Stimulated activated CD4-positive, alpha-beta T cell treated with anti-CD3 and anti-CD28 coated beads, Interleukin-2, amount 100 ng/mL, for 4 hours (primary cell): ENCODE results near the gene PSME3.

Experiments used
- DNase-seq: peaks from one replicate; pipeline ENCODE4 v3.0.0-alpha.2; 2020; ENCODE audit warnings: low read depth

Gene PSME3

DNA sequence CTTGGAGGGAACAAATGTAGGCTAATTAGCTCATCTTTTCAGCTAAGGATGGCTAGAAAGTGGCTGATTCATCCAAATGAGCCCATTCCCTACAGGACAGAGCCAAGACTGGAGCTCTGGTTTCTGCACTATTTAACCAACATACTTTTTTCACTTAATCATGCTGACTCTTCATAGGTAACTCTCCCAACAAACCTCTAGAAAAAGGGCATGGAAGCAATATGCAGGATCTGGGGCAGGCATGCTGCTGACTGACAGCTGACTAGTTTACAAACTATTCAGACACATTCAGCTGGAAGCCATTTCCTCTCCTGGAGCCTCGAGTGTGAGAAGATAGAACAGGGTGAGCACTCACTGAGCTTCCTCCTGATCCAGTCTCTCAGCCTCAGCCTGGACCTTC is 15.3 kb upstream of the PSME3 start:
- DNase-seq, result no peak

DNA sequence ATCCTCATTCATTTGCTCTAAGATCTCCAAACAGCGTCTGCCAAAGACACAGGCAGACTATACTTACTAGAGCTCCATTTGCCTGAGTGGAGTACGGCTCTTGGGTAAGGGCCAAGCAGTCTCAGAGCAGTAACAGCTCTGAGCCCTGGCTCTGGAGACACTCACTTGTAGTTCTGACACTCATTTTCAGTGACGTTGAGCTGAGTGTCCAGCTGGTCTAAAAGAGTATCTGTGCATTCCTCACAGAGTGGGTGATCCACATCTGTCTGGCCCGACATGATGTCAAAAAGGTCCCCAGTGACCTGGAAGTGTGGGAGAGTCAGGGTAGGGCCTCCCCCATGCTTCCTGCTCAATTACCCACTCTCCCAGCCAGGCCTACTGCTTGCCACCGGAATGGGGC is 14.8 kb upstream of the PSME3 start:
- no peak for DNase-seq

DNA sequence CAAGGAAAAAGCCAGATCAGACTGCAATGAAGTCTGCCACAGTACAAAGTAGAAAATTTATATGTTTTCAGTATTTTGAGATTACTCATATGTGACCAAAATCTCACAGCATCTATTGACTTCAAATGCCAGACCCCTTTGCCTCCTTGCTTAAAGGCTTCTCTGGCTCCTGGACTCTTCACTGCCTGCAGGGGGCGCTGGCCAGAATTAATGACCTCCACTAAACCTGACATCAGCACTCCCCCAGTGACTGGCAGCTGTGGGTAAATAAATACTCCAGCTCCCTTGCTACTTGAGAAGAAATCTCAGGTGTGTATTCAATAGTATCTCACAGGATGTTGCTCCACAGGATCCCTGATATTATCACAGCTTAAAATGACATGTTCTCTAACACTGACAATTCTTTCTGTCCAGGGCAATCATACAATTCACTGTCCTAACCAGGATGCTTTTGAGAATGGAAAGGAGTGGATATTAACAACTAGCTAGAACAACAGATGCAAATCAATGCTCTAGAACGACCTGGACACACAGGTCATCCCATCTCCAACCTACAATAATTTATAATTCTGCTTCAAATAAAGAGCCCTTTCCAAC is 13.2 kb upstream of the PSME3 start:
- DNase-seq, result peak; percentile 42

DNA sequence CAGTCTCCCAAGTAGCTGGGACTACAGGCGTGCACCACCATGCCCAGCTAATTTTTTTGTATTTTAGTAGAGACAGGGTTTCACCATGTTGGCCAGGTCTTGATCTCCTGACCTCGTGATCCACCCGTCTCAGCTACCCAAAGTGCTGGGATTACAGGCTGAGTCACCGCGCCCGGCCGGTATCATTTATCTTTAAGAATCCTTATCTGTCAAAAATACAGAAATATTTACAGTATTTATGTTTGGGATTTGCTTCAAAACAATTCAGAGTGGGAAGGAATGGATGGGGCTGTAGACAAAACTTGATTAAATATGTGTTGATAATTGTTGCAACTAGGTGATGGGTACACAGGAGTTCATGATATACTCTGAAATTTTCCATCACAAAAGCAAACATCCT is 12.0 kb upstream of the PSME3 start:
- DNase-seq, result no peak

DNA sequence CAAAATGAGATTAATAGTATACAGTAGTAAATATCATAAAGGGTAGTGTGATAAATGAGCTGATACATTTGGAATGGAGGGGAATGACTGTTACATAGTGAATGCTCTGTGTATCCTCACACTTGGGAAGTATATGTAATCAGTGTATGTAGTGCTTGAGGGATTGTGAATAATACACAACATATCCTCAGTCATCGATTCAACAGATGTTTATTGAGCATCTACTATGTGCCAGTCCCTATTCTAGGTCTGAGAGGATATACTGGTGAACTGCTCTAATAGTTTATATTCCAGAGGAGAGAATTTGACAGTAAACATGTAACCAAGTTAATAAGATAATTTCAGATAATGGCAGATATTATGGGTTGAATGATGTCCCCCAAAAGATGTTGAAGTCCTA is 5.7 kb upstream of the PSME3 start:
- DNase-seq, result no peak

DNA sequence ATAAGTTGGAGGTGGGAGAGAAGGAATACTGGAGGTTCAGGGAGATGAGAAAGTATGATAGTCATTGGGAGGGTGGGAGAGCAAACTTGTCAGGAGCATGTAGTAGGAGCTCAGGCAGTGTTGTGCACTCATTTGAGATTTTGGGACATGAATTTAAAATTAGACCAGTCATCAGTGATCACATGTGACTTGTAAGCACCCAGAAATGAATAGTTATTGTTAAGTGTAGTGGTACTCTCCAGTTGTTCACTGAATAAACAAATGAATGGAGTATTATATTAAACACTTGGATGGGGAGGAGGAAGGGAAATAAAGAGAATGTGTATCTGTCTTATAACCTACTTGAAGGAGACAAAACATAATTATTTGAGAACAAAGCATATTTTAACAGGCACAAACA is 2.2 kb upstream of the PSME3 start:
- DNase-seq, result no peak

DNA sequence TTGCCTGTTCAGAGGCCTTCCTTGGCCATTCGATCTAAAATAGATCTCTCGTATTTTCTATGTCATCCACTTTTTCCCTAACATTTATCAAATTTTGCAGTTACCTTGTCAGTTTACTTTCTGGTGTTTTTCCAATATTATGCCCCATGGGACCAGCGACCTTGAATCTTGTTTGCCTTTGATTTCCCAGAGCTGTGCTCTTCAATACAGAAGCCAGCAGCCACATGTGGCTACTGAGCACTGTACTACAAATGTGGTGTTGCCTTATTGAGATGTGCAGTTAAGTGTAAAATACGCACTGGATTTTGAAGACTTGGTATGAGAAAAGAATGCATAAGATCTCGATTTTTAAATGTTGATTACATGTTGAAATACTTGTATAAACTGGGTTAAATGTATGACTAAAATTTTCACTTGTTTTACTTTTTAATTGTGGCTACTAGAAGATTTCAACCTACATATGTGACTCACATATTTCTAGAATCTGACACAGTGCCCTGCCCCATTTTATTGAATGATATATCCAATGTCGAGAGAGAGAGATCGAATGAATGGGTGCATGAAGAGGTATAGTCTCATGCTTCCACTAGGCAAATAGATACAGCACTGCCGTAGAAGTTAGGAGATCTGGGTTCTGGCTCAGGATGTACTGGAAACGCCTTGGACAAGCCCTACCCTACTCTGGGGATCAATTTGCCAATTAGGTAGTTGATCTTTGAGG is 824 bp upstream of the PSME3 start:
- DNase-seq, result no peak

DNA sequence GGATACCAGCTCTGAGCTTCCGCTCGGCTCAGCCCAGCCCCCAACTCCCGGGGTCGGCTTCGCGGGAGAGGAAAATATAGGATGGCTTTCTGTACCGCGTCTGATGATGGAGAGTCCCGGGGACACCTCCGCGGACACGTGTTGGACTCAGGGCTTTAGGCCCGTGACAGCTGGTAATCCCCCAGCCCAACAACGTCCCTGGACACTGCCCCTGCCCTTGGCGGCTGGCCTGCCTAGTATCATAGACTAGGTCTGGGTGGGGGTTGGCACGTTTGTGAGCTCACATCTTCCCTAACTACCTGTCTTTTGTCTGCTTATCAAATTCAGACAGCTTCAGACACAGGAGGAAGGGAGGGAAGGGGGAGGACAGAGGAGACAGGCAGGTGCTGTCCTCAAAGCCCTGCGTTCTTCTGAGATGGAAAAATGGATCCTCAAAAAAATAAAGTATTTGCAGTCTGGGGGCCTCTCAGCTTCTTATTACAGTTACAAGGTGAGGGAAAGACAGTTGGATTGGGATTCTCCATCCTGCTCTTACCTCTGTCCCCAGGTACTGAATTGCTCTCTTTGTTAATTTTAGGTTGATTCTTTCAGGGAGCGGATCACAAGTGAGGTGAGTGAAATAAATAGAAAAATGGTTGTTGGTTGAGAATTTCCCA is 698 bp downstream of the PSME3 start:
- DNase-seq, result no peak

DNA sequence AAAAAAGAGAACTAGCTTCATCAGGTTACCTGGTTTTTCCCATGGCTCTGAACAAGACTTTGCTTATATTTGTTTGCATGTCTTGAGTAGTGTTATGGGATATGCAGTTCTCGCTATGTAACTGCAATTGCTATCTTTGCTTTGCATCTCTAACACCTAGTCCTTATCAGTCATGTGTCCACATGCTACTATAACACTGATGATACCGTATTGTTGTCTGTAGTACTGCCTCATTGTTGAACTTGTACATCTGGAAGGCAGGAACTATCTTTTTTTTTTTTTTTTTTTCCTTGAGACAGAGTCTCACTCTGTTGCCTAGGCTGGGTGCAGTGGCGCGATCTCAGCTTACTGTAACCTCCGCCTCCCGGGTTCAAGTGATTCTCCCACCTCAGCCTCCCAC is 2.5 kb downstream of the PSME3 start:
- no peak for DNase-seq

DNA sequence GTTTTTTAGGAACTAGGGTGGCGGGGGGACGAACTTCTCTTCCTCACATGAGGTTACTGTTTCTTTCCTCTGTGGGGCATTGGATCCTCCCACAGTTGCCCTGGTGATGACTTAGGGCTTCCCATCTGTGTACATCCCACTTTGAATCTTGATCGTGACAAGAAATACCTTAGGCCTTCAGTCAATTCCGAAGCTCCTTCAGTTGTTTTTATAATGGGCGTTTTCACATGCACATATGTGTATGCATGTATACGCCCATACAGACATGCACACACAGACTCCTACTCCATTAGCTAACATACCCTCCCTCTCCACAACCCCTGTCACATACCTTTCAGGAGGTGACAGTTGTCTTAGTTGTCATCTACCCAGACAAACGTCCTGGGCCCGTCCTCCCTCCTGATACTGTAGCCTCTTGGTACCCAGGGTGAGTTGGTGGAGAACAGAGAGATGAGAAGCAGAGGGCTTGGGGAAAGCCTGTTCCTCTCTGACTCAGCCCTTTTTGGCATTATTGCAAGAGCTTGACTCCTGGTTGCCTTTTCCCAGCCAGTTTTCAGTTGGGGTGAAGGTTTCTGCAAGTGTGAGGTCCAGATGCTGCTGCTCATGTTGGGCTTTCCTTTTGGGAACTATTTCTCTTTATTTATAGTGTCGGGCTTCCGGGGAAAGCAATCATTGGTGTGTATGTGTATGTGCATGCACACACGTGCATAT is 8.9 kb downstream of the PSME3 start:
- DNase-seq, result no peak

DNA sequence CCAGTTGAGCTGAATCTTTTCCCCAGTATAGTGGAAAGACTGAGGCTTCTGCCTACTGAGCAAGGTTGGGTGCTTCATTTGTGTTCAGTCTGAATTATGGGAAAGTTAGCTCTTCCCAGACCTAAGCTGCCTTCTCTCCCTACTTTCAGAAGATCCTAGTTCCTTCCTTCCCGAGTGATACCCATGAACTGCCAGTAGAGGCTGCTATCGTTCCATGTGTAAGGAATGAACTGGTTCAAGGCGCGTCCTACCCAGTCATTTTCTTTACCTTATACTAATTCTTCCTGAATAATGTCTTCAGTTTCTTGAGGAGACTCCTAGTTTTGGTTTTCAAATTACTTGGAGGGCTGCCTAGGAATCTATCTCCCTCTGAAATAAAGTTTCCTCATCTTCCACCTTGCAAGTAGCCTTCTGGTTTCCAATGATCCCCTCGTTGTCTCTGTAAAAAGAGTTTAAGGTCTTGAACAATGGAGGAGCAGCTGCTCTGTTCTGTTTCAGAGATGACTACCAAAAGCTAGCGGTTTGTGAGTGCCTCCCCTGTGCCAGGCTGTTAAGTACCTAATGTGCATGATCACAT is 10.2 kb downstream of the PSME3 start:
- no peak for DNase-seq

DNA sequence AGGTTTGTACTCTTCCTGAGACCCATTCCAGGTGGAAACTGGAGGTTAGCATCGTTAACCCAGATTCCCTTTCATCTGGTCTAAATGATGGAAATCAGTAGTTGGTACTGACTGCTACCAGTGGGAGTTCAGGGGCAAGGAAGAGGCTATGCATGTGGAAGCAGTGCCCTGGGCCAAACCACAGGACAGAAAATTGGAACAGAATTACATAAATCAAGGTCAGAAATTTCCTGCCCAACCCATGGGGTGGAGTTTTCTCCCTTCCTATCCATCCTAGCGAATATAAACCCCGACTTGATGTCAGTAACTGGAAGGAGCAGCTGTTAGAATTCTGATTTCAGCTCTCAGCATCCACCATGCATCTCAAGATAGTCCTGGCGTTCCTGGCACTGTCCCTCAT is 11.1 kb downstream of the PSME3 start, which contains the start of gene AOC2:
Gene AOC2 (plus strand): TSS at position 310 of the 400 bp plus-strand sequence. CDS start 47 bp downstream, at position 357.
- no peak for DNase-seq

DNA sequence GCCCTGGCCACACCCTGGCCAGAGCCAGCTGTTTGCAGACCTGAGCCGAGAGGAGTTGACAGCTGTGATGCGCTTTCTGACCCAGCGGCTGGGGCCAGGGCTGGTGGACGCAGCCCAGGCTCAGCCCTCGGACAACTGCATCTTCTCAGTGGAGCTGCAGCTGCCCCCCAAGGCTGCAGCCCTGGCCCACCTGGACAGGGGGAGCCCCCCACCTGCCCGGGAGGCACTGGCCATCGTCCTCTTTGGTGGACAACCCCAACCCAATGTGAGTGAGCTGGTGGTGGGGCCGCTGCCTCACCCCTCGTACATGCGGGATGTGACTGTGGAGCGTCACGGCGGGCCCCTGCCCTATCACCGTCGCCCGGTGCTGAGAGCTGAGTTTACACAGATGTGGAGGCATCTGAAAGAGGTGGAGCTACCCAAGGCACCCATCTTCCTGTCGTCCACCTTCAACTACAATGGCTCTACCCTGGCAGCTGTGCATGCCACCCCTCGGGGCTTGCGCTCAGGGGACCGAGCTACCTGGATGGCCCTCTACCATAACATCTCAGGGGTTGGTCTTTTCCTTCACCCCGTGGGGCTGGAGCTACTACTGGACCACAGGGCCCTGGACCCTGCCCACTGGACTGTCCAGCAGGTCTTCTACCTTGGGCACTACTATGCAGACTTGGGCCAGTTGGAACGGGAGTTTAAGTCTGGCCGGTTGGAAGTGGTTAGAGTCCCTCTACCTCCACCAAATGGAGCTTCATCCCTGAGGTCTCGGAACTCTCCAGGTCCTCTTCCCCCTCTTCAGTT is 11.8 kb downstream of the PSME3 start:
- no peak for DNase-seq

DNA sequence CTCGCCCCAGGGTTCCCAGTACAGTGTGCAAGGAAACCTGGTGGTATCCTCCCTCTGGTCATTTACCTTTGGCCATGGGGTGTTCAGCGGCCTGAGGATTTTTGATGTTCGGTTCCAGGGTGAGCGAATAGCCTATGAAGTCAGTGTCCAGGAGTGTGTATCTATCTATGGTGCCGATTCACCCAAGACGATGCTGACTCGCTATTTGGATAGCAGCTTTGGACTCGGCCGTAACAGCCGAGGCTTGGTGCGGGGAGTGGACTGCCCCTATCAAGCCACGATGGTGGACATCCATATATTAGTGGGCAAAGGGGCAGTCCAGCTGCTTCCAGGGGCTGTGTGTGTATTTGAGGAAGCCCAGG is 12.3 kb downstream of the PSME3 start:
- DNase-seq, result no peak

DNA sequence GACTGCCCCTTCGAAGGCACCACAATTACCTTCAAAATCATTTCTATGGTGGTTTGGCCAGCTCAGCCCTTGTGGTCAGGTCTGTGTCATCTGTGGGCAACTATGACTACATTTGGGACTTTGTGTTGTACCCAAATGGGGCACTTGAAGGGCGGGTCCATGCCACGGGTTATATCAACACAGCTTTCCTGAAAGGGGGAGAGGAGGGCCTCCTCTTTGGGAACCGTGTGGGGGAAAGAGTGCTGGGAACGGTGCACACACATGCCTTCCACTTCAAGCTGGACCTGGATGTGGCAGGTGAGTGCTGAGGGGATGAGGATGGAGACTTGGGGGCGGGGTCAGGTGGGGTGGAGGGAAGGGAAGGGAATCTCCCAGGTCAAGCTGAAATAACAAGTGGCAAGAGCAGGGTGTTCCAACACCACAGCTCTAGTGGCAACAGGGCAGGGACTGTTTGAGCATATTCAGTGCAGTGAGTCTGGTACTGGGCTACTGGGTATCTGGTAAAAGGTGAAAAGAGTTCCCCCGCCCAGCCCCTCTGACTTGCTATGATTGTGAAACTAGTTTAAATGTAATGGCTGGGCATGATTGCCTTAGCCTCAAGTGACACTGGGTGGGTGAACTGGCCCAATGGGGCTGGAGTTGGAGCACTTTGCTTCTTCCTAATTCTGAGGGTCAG is 12.9 kb downstream of the PSME3 start:
- no peak for DNase-seq

DNA sequence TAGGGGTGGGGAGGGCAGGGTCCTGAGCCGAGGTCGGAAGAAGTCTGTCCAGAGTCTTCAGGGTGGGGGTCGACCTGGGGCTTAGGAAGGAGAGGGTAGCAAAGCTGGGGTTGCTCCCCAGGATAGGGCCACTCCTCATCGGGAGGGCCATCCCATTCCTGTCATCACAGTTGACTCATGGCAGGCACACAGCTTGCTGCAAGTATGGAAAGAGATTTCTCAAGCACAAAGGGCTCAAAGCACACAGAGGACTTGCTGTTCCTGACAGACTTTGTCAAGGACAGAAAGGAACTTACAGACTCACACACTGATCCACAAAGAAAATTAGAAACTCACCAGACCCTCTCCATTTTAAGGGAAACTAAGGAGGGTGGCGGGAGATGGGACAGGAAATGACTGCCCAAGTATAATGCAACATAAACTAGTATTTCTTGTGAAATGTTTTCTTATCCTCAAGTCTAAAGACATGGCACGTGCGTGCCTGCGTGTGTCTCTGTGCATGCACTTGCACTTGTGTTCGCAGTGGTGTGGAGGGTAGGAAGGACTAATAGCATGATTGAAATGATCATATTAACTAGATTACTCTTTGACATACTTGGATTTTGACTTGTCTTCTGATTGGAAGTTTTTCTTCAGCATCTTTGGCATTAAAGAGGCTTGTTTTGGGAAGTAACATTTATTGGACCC is 13.5 kb downstream of the PSME3 start:
- no peak for DNase-seq

DNA sequence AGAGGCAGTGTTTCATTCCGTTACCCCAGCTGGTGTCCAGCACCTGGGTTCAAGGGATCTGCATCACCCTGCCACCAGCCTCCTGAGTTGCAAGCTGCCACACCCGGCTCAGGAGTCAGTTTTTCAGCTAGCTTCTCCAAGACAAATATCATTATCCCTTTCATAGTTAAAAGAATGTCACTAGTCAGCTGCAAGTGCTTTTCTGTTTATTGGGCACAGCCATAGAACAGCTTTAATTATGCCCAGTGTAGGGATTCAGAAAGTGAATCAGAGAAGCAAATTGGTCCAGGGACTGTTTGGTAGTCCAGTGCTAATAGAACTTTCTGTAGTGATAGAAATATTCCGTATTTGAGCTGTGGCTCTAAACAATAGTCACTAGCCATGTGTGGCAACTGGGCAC is 14.9 kb downstream of the PSME3 start:
- no peak for DNase-seq

DNA sequence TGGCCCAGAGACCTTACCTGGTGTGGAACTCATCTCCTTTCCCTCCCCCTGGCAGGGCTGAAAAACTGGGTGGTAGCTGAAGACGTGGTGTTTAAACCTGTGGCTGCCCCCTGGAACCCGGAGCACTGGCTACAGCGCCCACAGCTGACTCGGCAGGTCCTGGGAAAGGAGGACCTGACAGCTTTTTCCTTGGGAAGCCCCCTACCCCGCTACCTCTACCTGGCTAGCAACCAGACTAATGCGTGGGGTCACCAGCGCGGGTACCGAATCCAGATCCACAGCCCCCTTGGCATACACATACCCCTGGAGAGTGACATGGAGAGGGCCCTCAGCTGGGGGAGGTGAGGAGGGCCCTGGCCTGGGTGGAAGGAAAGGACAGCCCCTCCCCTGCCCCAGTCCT is 15.8 kb downstream of the PSME3 start:
- DNase-seq, result no peak

DNA sequence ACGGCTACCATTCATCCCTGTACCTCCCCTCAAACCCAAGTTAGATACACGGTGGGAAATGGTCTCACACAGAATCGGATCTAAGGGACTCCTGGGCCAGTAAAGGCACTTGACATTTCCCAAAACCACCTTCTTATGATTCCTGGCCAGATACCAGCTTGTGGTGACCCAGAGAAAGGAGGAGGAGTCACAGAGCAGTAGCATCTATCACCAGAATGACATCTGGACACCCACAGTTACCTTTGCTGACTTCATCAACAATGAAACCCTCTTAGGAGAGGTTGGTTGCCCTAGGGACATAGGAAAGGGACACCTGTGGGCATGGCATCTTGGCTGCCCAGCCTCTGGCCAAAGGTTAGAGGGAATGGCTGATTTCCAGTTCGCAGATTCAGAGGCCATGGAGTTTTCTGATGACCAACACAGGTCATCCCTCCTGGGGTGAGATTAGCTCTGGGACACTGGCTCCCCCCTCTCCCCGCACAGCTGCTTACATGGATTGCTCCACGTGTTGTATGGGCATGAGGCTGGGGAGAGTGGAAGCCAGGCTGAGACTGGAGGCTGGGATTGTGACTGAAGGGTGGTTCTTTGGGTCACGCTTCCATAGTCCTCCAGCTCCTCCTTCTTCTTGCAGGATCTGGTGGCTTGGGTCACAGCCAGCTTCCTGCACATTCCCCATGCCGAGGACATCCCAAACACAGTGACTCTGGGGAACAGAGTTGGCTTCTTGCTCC is 16.4 kb downstream of the PSME3 start:
- DNase-seq, result no peak

DNA sequence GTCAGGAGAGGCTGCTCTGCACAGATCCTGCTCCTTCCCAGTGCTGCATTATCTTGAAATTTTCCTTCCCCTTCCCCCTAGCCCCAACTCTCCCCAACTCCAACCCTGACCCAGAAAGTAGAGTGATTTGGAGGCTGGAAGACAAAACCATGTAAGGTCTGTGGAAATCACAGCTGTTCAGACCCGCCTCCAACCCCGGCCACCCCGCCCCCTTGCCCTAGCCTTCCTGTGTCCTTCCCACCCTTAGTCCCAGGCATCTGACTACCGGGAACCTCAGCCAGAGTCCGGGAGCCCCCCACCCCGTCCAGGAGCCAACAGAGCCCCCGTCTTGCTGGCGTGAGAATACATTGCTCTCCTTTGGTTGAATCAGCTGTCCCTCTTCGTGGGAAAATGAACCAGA is 17.8 kb downstream of the PSME3 start, which contains the start of gene AOC3:
Gene AOC3 (plus strand): TSS at position 246 of the 400 bp plus-strand sequence. CDS start 145 bp downstream, at position 391.
- no peak for DNase-seq
